ENCODE results near the gene RHBDL3.

The RHBDL3 gene

DNA sequence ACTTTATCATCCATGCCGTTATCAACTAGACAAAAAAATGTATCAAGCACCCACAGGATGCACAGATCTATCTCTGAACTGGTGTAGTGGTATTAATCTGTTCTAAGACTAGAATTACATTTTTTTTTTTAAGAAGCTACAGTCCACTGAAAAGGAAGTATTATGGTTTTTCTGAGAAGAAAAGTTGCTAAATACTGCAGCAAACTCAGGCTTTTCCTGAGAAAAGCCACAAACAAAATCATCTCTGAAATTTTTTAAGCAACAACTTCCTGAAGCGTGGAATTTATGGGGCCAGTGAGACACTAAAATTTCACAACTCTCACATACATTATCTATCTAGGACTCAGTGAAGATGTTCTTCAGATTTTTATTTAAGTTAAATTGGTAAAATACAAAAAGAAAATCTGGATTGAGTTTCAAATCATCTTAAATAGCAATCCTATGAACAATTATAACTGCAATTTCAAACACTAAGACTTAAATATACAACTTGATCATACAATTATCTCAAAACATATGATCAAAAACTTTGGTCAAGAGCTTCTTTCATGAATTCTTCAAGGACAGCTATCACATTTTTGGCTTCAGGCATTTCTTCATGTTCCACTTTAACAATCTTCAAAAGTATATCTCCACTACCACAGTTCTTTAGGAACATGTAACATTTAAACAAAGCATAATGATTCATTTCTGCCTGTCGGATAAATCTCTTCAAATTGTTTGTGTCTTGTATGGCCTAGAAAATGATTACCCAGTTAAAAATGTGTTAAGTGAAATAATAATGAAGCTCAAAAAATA, 65.8 kb downstream of the RHBDL3 start:
- TF ChIP-seq, protein P1, sequence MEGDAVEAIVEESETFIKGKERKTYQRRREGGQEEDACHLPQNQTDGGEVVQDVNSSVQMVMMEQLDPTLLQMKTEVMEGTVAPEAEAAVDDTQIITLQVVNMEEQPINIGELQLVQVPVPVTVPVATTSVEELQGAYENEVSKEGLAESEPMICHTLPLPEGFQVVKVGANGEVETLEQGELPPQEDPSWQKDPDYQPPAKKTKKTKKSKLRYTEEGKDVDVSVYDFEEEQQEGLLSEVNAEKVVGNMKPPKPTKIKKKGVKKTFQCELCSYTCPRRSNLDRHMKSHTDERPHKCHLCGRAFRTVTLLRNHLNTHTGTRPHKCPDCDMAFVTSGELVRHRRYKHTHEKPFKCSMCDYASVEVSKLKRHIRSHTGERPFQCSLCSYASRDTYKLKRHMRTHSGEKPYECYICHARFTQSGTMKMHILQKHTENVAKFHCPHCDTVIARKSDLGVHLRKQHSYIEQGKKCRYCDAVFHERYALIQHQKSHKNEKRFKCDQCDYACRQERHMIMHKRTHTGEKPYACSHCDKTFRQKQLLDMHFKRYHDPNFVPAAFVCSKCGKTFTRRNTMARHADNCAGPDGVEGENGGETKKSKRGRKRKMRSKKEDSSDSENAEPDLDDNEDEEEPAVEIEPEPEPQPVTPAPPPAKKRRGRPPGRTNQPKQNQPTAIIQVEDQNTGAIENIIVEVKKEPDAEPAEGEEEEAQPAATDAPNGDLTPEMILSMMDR (IDR thresholded peaks at IDR 0.05): no peak
- Histone ChIP-seq H3K4me1 (no peaks in the 10 kb centered on the region), H3K36me3 (ENCODE audit: control insufficient read depth, insufficient read depth, low read length) (no peaks in the 10 kb centered on the region)

DNA sequence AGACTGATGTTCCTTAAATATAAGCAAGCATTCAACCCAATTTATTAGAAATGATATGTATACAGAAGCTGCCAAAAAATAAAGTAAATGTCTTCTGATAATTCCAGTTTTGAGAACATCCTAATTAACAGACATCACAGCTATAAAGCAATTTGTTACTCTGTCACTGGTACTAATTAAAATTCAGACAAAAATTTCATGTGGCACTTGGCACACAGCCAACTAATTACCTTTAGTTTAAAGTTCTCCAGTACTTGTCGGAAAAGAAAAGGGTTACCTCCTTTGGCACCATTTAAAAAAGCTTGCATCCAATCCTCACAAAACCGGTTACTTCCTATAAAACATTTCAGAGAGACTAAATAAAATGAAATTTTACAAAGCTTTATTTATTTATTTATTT, 67.6 kb downstream of the RHBDL3 start:
- TF ChIP-seq, protein P1 (IDR thresholded peaks at IDR 0.05): no peak
- Histone ChIP-seq H3K4me1 (no peaks in the 10 kb centered on the region), H3K4me3 (ENCODE audit: low read depth, low read length) (no peak overlapping the region), H3K9me3 (ENCODE audit: control insufficient read depth, low read length) (no peaks in the 10 kb centered on the region), H3K27ac (no peak overlapping the region), H3K4me2 (ENCODE audit: low read length) (no peak overlapping the region), H3K9ac (no peak overlapping the region), H3K36me3 (ENCODE audit: control insufficient read depth, insufficient read depth, low read length) (no peaks in the 10 kb centered on the region), H3K27me3 (ENCODE audit: control insufficient read depth, insufficient read depth, low read length) (no peaks in the 10 kb centered on the region), H3K79me2 (no peaks in the 10 kb centered on the region), H2AFZ (no peak overlapping the region)

More for the DNA sequence above, 65.8 kb downstream of the RHBDL3 start:
- Histone ChIP-seq H3K79me2 (no peaks in the 10 kb centered on the region), H3K9me3 (ENCODE audit: control insufficient read depth, low read length) (no peaks in the 10 kb centered on the region), H2AFZ (no peak overlapping the region), H3K4me3 (ENCODE audit: low read depth, low read length) (no peak overlapping the region), H3K4me2 (ENCODE audit: low read length) (no peak overlapping the region), H3K27me3 (ENCODE audit: control insufficient read depth, insufficient read depth, low read length) (no peaks in the 10 kb centered on the region), H3K27ac (no peak overlapping the region), H3K9ac (no peak overlapping the region)

DNA sequence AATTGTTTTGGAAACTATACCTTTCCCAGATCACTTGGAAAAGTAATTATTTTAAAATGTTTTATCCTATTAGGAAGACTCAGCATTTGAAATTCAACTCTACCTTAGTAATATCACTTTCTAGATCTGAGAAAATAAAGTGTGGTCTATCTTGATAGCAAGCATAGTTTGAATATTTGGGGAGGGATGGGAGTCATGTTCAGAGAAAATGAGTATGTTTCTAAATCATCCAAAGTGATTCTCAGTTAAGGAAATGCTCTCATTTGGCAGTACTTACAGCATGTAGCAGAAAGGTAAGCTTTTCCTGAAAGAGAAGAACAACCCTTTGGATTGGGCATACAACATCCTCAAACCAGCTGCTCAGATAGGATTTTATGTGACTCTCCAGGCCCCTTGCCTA, 69.4 kb downstream of the RHBDL3 start:
- H3K27me3 ChIP-seq (ENCODE audit: control insufficient read depth, insufficient read depth, low read length): no peaks in the 10 kb centered on the region
- H3K27ac ChIP-seq: no peak overlapping the region
- H3K79me2 ChIP-seq: no peaks in the 10 kb centered on the region
- no peaks in the 10 kb centered on the region for H3K9me3 ChIP-seq (ENCODE audit: control insufficient read depth, low read length)
- no peaks in the 10 kb centered on the region for H3K36me3 ChIP-seq (ENCODE audit: control insufficient read depth, insufficient read depth, low read length)
- H3K4me1 ChIP-seq: no peaks in the 10 kb centered on the region
- TF ChIP-seq, protein P1 (IDR thresholded peaks at IDR 0.05): no peak
- no peak overlapping the region for H3K4me2 ChIP-seq (ENCODE audit: low read length)
- H2AFZ ChIP-seq: no peak overlapping the region
- no peak overlapping the region for H3K9ac ChIP-seq
- H3K4me3 ChIP-seq (ENCODE audit: low read depth, low read length): no peak overlapping the region

DNA sequence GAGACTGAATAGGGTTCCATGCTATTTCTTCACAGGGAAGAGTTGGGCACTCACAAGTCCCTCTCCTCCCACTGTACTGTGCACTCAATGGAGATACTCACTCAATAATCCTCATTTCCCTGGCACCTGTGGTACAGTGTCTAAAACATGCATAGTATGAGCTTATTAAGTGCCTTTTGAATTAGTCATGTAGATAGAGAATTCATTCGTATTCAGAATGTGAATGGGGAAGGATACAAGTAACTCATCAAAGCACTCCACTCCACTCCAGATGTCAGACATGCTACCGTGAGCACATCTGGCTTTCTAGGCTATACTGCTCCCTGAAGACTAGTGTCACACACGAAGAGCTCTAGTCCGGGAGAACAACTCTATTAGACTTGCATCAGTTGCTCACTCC, 70.1 kb downstream of the RHBDL3 start:
- no peaks in the 10 kb centered on the region for H3K9me3 ChIP-seq (ENCODE audit: control insufficient read depth, low read length)
- no peaks in the 10 kb centered on the region for H3K27me3 ChIP-seq (ENCODE audit: control insufficient read depth, insufficient read depth, low read length)
- H3K4me3 ChIP-seq (ENCODE audit: low read depth, low read length): no peak overlapping the region
- no peak overlapping the region for H3K9ac ChIP-seq
- H3K4me1 ChIP-seq: no peaks in the 10 kb centered on the region
- H3K36me3 ChIP-seq (ENCODE audit: control insufficient read depth, insufficient read depth, low read length): no peaks in the 10 kb centered on the region
- H3K27ac ChIP-seq: no peak overlapping the region
- H3K4me2 ChIP-seq (ENCODE audit: low read length): no peak overlapping the region
- TF ChIP-seq, protein P1 (IDR thresholded peaks at IDR 0.05): no peak
- no peak overlapping the region for H2AFZ ChIP-seq
- no peaks in the 10 kb centered on the region for H3K79me2 ChIP-seq

Data from parathyroid adenoma (tissue), 2 donors.